Metanephros (tissue), 1 donor: Measurements from ENCODE around the gene MARS2. TPM values are rescaled to one million over a fixed set of nuclear protein-coding genes. Genes with fewer than 3 reads are reported as not detected.

Source experiments
- total RNA-seq: library from RNA; depleted of rRNA; stranded (reverse); fragments of >200 nt; gene quantifications from one replicate; pipeline ENCODE4 v1.2.3, GENCODE V29; 2014

The MARS2 gene
- total RNA-seq = 9.1 TPM

DNA sequence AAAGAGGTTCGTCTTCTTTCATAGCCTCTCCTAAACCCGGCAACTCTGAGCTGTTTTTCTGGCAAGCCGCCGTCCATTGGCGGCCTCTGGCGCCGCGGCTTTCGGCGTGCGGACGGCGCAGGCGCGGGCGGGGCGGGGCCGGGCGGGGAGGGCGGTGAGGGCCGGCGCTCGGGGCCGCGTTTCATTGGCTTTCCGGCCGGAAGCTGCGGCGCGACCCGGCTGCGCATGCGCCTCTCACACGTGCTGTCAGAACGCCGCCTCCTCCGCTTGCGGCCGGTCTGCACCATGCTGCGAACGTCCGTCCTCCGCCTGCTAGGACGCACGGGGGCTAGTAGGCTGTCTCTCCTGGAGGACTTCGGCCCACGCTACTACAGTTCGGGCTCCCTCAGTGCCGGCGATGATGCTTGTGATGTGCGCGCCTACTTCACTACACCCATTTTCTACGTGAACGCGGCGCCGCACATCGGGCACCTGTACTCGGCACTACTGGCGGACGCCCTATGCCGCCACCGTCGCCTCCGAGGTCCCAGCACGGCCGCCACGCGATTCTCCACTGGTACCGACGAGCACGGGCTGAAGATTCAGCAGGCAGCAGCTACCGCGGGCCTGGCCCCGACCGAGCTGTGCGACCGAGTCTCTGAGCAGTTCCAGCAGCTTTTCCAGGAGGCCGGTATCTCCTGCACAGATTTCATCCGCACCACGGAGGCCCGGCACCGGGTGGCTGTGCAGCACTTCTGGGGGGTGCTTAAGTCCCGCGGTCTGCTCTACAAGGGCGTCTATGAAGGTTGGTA, at the start of gene MARS2:
Gene MARS2 (plus strand): TSS at position 249 of the 791 bp plus-strand sequence. CDS start 37 bp downstream, at position 286.

DNA sequence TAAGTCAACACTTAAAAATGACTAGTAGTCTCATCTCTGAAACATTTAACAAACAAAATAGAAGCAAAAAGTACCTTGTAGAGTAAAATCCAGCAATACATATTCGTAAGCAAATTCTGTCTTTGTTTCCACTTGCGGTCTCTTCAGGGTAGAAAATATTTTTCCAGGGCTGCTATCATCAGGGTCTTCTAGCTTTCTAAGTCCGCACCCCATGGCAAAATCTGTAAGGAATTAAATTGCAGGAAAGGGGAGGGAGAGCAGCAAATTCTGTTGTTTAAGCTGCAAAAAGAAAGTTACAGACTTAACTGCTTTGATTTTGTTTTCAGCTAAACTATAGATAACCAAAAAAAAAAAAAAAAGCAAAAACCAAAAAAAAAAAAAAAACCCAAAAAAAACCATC, 29.9 kb upstream of the MARS2 start, which contains the start of gene RFTN2:
Gene RFTN2 (minus strand): TSS at position 342 of the 400 bp plus-strand sequence. CDS start 129 bp downstream, at position 213.

Other genes starting within 250 kb of the MARS2 start
- gene HSPD1, start 205.5 kb upstream of the MARS2 start, total RNA-seq = 343 TPM
- 174 TPM for gene HSPE1, start 205.0 kb upstream of the MARS2 start, total RNA-seq
- gene MOB4, start 189.3 kb upstream of the MARS2 start, total RNA-seq = 40.2 TPM
- 12.9 TPM for gene RFTN2, start 29.8 kb upstream of the MARS2 start, total RNA-seq
- gene BOLL, start 80.0 kb downstream of the MARS2 start, total RNA-seq = 0.23 TPM
- 23.7 TPM for gene PLCL1, start 99.2 kb downstream of the MARS2 start, total RNA-seq